CD4-positive, alpha-beta memory T cell (primary cell): ENCODE data around the gene FGFBP1. TPM values are rescaled to one million over a fixed set of nuclear protein-coding genes. Genes with fewer than 3 reads are reported as not detected.

Experiments used
- CTCF ChIA-PET: fragments of 350-600 bp; sonication (Branson Sonifier 250); formaldehyde crosslinking; loops from one replicate; lab custom pipeline; 2021; ENCODE audit warnings: inconsistent platforms; ENCODE audit not compliant: partially characterized antibody; lab: Charles Lee
- POLR2A ChIA-PET: fragments of 350-600 bp; sonication (Branson Sonifier 250); formaldehyde crosslinking; loops from one replicate; lab custom pipeline; 2021; ENCODE audit not compliant: partially characterized antibody; lab: Charles Lee
- DNase-seq, 5 donors: peaks; one replicate each; pipeline versions ENCODE4 v3.0.0 to v3.0.0-alpha.2; 2020 to 2022; ENCODE audit warnings: mixed read lengths in 1 of 5
- H3K27ac ChIP-seq: one replicate; pipeline ENCODE4 v1.7.0; 2013; ENCODE audit warnings: low read depth, low read length
- H3K27me3 ChIP-seq: 2 replicates; pipeline ENCODE4 v1.7.0; 2013; ENCODE audit warnings: mild to moderate bottlenecking, low read length, moderate library complexity; ENCODE audit not compliant: insufficient read depth
- H3K36me3 ChIP-seq: 2 replicates; pipeline ENCODE4 v1.7.0; 2013; ENCODE audit warnings: mild to moderate bottlenecking, low read length, moderate library complexity; ENCODE audit not compliant: insufficient read depth
- H3K4me1 ChIP-seq: 2 replicates; pipeline ENCODE4 v1.7.0; 2013; ENCODE audit warnings: mild to moderate bottlenecking, low read length, moderate library complexity; ENCODE audit not compliant: insufficient read depth
- H3K4me3 ChIP-seq, 2 donors: one replicate each; pipeline ENCODE4 v1.7.0; 2013; ENCODE audit warnings: low read length in 2 of 2, mild to moderate bottlenecking in 1 of 2
- H3K9me3 ChIP-seq, 2 donors: one replicate each; pipeline ENCODE4 v1.7.0; 2013; ENCODE audit warnings: low read length in 2 of 2, control low read depth in 1 of 2; ENCODE audit not compliant: control insufficient read depth in 1 of 2
- H3K27ac Mint-ChIP-seq, 7 donors: one replicate each; pipeline ENCODE4 v1.8.0; 2020 to 2021; ENCODE audit warnings: mixed read lengths in 7 of 7, mild to moderate bottlenecking in 6 of 7, inconsistent platforms in 3 of 7, moderate library complexity in 3 of 7
- H3K27me3 Mint-ChIP-seq, 2 donors: one replicate each; pipeline ENCODE4 v1.8.0; 2020 to 2021; ENCODE audit warnings: mixed read lengths in 2 of 2
- H3K36me3 Mint-ChIP-seq, 2 donors: one replicate each; pipeline ENCODE4 v1.8.0; 2020 to 2021; ENCODE audit warnings: mixed read lengths in 2 of 2, inconsistent platforms in 1 of 2, mild to moderate bottlenecking in 1 of 2
- H3K4me1 Mint-ChIP-seq, 4 donors: one replicate each; pipeline ENCODE4 v1.8.0; 2020 to 2021; ENCODE audit warnings: mixed read lengths in 4 of 4, mild to moderate bottlenecking in 1 of 4
- H3K4me3 Mint-ChIP-seq, 8 donors: one replicate each; pipeline ENCODE4 v1.8.0; 2020 to 2021; ENCODE audit warnings: mixed read lengths in 8 of 8, mild to moderate bottlenecking in 7 of 8, moderate library complexity in 6 of 8, inconsistent platforms in 3 of 8
- H3K9me3 Mint-ChIP-seq, 8 donors: one replicate each; pipeline ENCODE4 v1.8.0; 2020 to 2021; ENCODE audit warnings: mixed read lengths in 8 of 8, mild to moderate bottlenecking in 5 of 8, inconsistent platforms in 3 of 8, moderate library complexity in 1 of 8
- intact Hi-C: fragments of 100-400 bp; cut with micrococcal nuclease; formaldehyde crosslinking; loops from one replicate; pipeline ENCODE4 v1.15.1; 2023
- polyA plus RNA-seq, 2 donors: library from polyadenylated mRNA; unstranded; fragments of 300-500 nt; fragmentation: Illumina TruSeq; gene quantifications; one replicate each; pipeline ENCODE4 v1.2.3, GENCODE V29; 2021
- total RNA-seq, 2 experiments: library from RNA; stranded (reverse); gene quantifications; one replicate each; pipeline ENCODE4 v1.2.3, GENCODE V29; 2021

FGFBP1 gene
- total RNA-seq (not detected), polyA plus RNA-seq (not detected)

GRCh38 chr4:15938640-15939039, at the start of gene FGFBP1:
Gene FGFBP1, minus strand, starts transcription at chr4:15938740. Its CDS starts 2,108 bp downstream, at chr4:15936632.
- Mint-ChIP-seq H3K27ac (no peak within 1 kb of the TSS), H3K27me3 (peaks cover 15 to 32% of the 10 kb centered on the region in 2 donors), H3K4me3 (no peak within 1 kb of the TSS), H3K4me1 (no peaks in the 10 kb centered on the region), H3K36me3 (no peaks in the 10 kb centered on the region), H3K9me3 (peaks cover 0 to 2% (median 0%) of the 10 kb centered on the region in 8 donors)
- Histone ChIP-seq H3K9me3 (no peaks in the 10 kb centered on the region), H3K4me3 (no peak within 1 kb of the TSS), H3K4me1 (no peaks in the 10 kb centered on the region), H3K27me3 (no peaks in the 10 kb centered on the region), H3K36me3 (no peaks in the 10 kb centered on the region), H3K27ac (no peak within 1 kb of the TSS)
- intact Hi-C loops, result no loop called here
- ChIA-PET POLR2A (no interaction called here), CTCF (interaction anchor here (1.1 to 1.3 kb wide), 2 partner anchors 18 to 56 kb away, joined by 3 to 6 read pairs; no protein-coding TSS in a partner anchor)
- DNase-seq, result no peak

GRCh38 chr4:15988222-15988621, 49.7 kb upstream of the FGFBP1 start:
- ChIA-PET POLR2A (no interaction called here), CTCF (no interaction called here)
- Histone ChIP-seq H3K27ac (no peak overlapping the region), H3K27me3 (no peaks in the 10 kb centered on the region), H3K4me3 (no peak overlapping the region), H3K9me3 (no peaks in the 10 kb centered on the region), H3K4me1 (no peaks in the 10 kb centered on the region), H3K36me3 (no peaks in the 10 kb centered on the region)
- Mint-ChIP-seq H3K4me3 (no peak overlapping the region), H3K36me3 (no peaks in the 10 kb centered on the region), H3K4me1 (no peaks in the 10 kb centered on the region), H3K9me3 (no peaks in the 10 kb centered on the region), H3K27ac (no peak overlapping the region), H3K27me3 (peaks cover 24 to 28% of the 10 kb centered on the region in 2 donors)
- intact Hi-C loops, result no loop called here
- DNase-seq, result no peak

GRCh38 chr4:15986907-15987306, 48.4 kb upstream of the FGFBP1 start:
- no peak overlapping the region for H3K4me3 Mint-ChIP-seq
- H3K4me1 Mint-ChIP-seq, result no peaks in the 10 kb centered on the region
- intact Hi-C loops, result no loop called here
- ChIA-PET POLR2A (no interaction called here), CTCF (interaction anchor here (1.3 kb wide), 1 partner anchor 10 kb away, joined by 4 read pairs; no protein-coding TSS in a partner anchor)
- peaks cover 26 to 29% of the 10 kb centered on the region in 2 donors for H3K27me3 Mint-ChIP-seq
- H3K27ac ChIP-seq, result no peak overlapping the region
- no peak for DNase-seq
- no peaks in the 10 kb centered on the region for H3K36me3 ChIP-seq
- no peaks in the 10 kb centered on the region for H3K9me3 Mint-ChIP-seq
- no peak overlapping the region for H3K27ac Mint-ChIP-seq
- H3K27me3 ChIP-seq, result no peaks in the 10 kb centered on the region
- H3K4me3 ChIP-seq, result no peak overlapping the region
- no peaks in the 10 kb centered on the region for H3K36me3 Mint-ChIP-seq
- no peaks in the 10 kb centered on the region for H3K9me3 ChIP-seq
- H3K4me1 ChIP-seq, result no peaks in the 10 kb centered on the region

- CTCF ChIA-PET, result no interaction called here
- H3K27me3 Mint-ChIP-seq, result peaks cover 14 to 24% of the 10 kb centered on the region in 2 donors
- H3K4me1 Mint-ChIP-seq, result no peaks in the 10 kb centered on the region
- H3K27me3 ChIP-seq, result no peaks in the 10 kb centered on the region
- H3K4me1 ChIP-seq, result no peaks in the 10 kb centered on the region
- no peak overlapping the region for H3K27ac ChIP-seq
- no peak overlapping the region for H3K4me3 Mint-ChIP-seq
- H3K9me3 Mint-ChIP-seq, result no peaks in the 10 kb centered on the region
- POLR2A ChIA-PET, result no interaction called here
- no peak for DNase-seq
- H3K9me3 ChIP-seq, result no peaks in the 10 kb centered on the region
- no peak overlapping the region for H3K27ac Mint-ChIP-seq
- intact Hi-C loops, result no loop called here
- H3K36me3 ChIP-seq, result no peaks in the 10 kb centered on the region
- H3K4me3 ChIP-seq, result no peak overlapping the region
- H3K36me3 Mint-ChIP-seq, result no peaks in the 10 kb centered on the region
Measured at GRCh38 chr4:15983610-15984009, 45.1 kb upstream of the FGFBP1 start.

- H3K27me3 Mint-ChIP-seq, result peaks cover 14 to 24% of the 10 kb centered on the region in 2 donors
- CTCF ChIA-PET, result no interaction called here
- intact Hi-C loops, result no loop called here
Measured at GRCh38 chr4:15982842-15983524, 44.4 kb upstream of the FGFBP1 start.

GRCh38 chr4:15976456-15977447, 38.2 kb upstream of the FGFBP1 start:
- peaks cover 6 to 11% of the 10 kb centered on the region in 2 donors for H3K27me3 Mint-ChIP-seq
- Histone ChIP-seq H3K36me3 (no peaks in the 10 kb centered on the region), H3K4me3 (no peak overlapping the region), H3K4me1 (no peaks in the 10 kb centered on the region), H3K27me3 (no peaks in the 10 kb centered on the region), H3K27ac (no peak overlapping the region), H3K9me3 (no peaks in the 10 kb centered on the region)
- POLR2A ChIA-PET, result no interaction called here
- intact Hi-C loops, result no loop called here
- H3K9me3 Mint-ChIP-seq, result no peaks in the 10 kb centered on the region
- H3K36me3 Mint-ChIP-seq, result no peaks in the 10 kb centered on the region
- no peaks in the 10 kb centered on the region for H3K4me1 Mint-ChIP-seq
- CTCF ChIA-PET, result interaction anchor here (1.3 to 1.5 kb wide), 2 partner anchors 10 to 166 kb away, joined by 3 to 4 read pairs; no protein-coding TSS in a partner anchor
- no peak for DNase-seq
- no peak overlapping the region for H3K4me3 Mint-ChIP-seq
- H3K27ac Mint-ChIP-seq, result peak overlapping the region in 1 of 7 donors; percentile 24

More at GRCh38 chr4:15982842-15983524, 44.4 kb upstream of the FGFBP1 start:
- H3K4me3 ChIP-seq, result no peak overlapping the region
- H3K4me3 Mint-ChIP-seq, result no peak overlapping the region
- no peaks in the 10 kb centered on the region for H3K36me3 ChIP-seq
- H3K27ac ChIP-seq, result no peak overlapping the region
- no peaks in the 10 kb centered on the region for H3K36me3 Mint-ChIP-seq
- no peaks in the 10 kb centered on the region for H3K27me3 ChIP-seq
- H3K4me1 ChIP-seq, result no peaks in the 10 kb centered on the region
- no peak overlapping the region for H3K27ac Mint-ChIP-seq
- POLR2A ChIA-PET, result no interaction called here
- no peaks in the 10 kb centered on the region for H3K9me3 ChIP-seq
- no peaks in the 10 kb centered on the region for H3K4me1 Mint-ChIP-seq
- no peak for DNase-seq
- no peaks in the 10 kb centered on the region for H3K9me3 Mint-ChIP-seq
